T-helper 1 cell (primary cell): ENCODE measurements around the gene BOLA1.
"Not testable (repeated sequence)": the region's sequence is repeated elsewhere in the genome, so short reads cannot be mapped to it uniquely, and the experiment has no call there.

Experiments
- DNase-seq, 5 donors: peaks; one replicate each; pipeline ENCODE4 v3.0.0-alpha.2; 2012 to 2020

Gene BOLA1

DNA sequence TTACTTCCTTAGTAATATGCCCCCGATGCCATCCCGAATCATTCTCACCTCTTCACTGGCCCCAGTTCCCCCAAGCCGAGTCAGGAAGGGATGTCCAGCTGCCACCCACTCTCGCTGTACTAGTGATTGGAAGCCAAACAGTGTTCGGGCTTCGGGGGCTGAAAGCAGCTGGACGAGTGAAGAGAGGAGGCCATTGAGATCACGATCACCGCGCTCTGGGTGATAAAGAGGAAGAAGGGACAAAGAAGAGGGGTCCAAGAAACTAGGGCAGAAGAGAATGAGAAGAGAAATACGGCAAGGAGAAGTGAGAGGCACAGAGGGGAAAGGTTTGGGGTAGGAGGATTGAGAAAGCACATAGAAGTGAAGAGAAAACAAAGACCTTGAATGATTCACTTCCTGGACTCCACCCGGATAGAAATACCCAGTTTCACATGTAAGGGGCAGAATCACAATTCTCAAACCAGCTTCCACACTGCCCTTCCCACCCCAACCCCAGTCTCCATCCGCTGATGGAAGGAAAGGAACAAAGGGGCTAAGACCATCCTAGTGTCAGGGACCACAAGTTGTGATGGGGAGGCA, 31.9 kb downstream of the BOLA1 start:
- peak in 1 of 5 donors; percentile 23 for DNase-seq

DNA sequence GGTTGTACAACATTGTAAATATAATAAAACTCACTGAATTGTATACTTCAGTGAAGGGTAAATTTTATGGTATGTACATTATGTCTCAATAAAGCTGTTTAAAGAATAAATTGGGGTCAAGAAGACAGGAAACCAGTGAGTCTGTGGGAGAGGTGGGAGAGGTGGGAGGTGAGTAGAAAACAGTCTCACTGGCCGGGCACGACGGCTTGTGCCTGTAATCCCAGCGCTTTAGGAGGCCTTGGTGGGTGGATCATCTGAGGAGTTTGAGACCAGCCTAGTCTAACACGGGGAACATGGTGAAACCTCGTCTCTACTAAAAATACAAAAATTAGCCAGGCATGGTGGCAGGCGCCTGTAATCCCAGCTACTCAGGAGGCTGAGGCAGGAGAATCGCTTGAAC, 33.1 kb downstream of the BOLA1 start:
- DNase-seq: no peak

DNA sequence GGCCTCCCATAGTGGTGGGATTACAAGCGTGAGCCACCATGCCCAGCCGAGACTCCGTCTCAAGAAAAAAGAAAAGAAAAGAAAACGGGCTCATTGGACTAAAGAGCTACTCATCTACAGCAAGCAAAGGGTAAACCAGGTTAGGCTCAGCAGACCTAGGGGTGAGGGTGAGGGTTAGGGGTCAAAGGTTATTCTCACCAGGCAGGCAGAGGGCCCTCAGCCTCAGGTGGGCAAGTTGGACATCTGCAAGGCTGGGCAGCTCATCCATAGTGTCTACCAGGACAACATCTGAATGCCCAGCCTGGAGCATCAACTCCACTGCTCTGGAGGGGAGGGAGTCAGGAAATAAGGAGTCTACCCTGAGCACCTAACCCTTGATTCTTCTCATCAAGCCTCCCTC, 33.8 kb downstream of the BOLA1 start:
- no peak for DNase-seq

DNA sequence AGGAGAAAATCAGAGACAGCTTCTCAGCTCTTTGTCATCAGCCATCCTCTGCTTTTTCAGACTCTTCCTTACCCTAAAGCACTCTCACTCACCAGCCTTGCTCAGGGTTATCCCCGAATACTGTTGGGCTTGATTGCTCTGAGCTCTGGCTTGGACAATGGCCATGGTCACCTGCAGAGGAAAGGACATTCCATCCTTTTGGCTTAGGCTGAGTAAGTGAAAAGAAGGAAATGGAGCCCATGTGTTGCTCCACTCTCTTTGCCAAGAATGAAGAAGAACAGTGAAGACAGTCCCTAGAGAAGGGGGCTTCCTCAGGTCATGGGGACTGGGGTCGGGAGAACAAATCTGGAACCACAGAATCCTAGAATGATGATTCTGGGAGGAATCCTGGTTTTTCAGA, 35.0 kb downstream of the BOLA1 start:
- no peak for DNase-seq

- DNase-seq: no peak
Measured at GRCh38 chr1:149936170-149936991, 37.0 kb downstream of the BOLA1 start, which contains the start of gene MTMR11. Gene MTMR11, minus strand, starts transcription at chr1:149936879. Its CDS starts 232 bp downstream, at chr1:149936647.

GRCh38 chr1:149936992-149937705, 37.8 kb downstream of the BOLA1 start:
- no peak for DNase-seq

GRCh38 chr1:149937759-149938158, 38.4 kb downstream of the BOLA1 start:
- no peak for DNase-seq

DNA sequence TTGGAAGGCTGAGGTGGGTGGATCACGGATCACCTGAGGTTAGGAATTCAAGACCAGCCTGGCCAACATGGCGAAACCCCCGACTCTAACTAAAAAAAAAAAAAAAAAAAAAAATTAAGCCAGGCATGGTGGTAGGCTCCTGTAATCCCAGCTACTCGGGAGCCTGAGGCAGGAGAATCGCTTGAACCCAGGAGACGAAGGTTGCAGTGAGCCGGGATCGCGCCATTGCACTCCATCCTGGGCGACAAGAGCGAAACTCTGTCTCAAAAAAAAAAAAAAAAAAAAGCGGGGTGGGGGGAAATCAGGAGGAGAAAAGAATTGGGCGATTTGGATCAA, 39.3 kb downstream of the BOLA1 start:
- not testable (repeated sequence) for DNase-seq

DNA sequence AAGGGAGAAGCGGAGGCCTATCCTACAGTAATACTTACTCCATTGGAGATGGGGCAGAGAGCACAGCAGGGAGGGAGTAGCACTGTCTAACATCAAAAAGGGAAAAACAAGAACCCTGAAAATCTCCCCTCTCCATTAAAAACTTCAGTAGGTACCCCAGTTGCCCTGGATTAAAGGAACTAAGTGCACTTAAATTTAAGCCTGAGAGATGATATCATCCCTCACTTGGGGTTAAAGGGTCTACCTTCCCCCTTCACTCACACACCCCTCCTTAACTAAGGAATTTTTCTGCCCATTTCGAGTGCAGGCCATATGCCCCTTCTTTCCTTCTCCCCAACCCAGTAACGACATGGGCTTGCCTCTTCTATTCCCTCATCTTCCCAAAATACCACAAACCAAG, 41.1 kb downstream of the BOLA1 start:
- DNase-seq: no peak

DNA sequence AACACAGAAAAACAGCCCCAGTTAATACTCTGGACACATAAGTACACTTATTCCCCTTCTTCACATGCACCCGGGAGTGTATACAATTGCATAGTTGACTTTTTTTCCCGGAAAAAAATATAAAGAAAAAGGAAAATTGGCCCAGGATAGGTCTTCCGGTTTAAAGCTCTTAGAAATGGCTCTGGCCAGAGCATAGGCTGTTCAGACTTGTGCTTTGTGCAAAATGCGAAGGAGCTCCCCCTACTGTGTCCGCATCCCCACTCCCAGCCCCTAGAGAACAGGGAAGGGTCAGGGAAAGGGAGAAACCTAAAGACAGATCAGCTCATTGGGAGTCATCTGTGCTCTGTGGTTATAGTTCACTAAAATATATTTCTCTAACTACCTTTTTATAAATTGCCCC, 42.8 kb downstream of the BOLA1 start:
- DNase-seq: no peak

DNA sequence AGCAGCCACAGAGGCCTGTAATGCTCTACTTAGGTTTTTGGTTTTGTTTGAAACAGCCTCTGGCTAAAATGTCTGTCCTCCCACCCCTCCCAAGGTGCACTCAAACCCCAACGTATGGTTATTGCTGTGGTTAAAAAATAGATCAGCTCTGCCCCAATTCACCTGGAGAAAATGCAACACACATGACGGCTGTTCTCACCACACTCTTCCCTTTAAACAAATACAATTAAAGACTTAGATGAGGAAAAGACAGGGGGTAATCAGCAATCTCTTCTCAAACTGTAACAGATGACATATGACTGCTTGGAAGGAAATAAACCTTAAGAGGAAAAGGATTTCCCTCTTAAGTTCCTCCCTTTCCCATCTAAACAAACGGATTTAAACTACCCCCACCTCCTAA, 43.5 kb downstream of the BOLA1 start:
- no peak for DNase-seq

DNA sequence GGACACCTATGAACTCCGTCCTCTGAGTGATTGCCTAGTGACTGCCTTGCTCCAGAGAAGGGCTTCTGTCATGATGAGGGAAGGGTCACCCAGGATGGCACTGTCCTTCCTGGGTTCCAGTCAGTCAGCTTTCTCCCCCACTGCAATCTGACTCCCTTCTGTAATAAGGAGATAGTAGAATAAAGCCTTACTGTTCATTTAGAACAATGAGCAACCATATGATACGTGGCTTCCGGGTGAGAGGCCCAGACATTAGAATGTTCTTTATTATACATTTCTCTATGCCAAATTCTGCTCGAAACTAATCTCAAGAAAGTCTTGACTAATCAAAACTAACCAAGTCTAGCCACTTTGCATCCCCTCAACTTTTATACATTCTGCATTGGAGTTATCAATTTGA, 45.8 kb downstream of the BOLA1 start:
- no peak for DNase-seq

DNA sequence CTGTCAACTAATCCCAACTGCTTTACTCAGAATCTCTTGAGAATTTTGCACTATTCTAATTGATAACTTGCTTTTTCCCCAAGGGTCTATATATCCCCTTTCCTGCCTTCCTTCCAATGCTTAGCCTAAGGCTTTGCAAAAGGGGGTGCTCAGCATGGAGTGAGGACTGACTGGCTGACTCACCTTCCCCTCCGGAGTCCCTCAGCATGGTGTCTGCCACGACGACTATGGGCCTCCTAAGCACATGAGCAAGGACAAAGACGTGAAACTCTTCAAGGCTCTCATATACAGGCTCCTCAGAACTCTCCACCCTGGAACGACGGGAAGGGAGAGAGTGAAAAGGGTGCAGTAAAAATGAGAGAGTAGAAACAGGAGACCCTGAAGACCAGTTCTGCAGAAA, 50.5 kb downstream of the BOLA1 start:
- DNase-seq: no peak
